Activated naive CD8-positive, alpha-beta T cell treated with anti-CD3 and anti-CD28 coated beads, Interleukin-2, amount 50 U/mL, for 16 hours (primary cell): ENCODE data around the gene GAPDH.
"Not testable (repeated sequence)": the region's sequence is repeated elsewhere in the genome, so short reads cannot be mapped to it uniquely, and the experiment has no call there.

Source experiments
- DNase-seq: peaks from one replicate; pipeline ENCODE4 v3.0.0-alpha.2; 2020; ENCODE audit warnings: low read depth, low spot score

GAPDH gene

GRCh38 chr12:6546016-6546415 is 11.7 kb downstream of the GAPDH start:
- DNase-seq: no peak

DNA sequence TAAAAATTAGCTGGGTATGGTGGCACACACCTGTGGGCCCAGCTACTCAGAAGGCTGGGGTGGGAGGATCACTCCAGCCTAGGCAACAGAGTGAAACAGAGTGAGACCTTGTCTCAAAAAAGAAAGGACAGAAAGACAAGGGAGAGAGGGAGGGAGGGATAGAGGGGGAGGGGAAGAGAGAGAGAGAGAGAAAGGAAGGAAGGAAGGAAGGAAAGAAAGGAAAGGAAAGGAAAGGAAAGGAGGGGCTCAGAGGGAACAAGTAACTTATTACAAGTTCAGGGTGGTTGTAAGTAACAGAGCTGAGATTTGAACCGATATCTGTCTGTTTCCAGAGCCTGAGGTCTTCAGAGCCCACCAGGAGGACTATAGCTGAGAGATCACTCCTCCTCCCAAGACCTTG is 13.2 kb downstream of the GAPDH start:
- no peak for DNase-seq

- DNase-seq: no peak
Measured at GRCh38 chr12:6547987-6548386, 13.7 kb downstream of the GAPDH start.

- DNase-seq: no peak
Measured at GRCh38 chr12:6548556-6548955, 14.2 kb downstream of the GAPDH start.

DNA sequence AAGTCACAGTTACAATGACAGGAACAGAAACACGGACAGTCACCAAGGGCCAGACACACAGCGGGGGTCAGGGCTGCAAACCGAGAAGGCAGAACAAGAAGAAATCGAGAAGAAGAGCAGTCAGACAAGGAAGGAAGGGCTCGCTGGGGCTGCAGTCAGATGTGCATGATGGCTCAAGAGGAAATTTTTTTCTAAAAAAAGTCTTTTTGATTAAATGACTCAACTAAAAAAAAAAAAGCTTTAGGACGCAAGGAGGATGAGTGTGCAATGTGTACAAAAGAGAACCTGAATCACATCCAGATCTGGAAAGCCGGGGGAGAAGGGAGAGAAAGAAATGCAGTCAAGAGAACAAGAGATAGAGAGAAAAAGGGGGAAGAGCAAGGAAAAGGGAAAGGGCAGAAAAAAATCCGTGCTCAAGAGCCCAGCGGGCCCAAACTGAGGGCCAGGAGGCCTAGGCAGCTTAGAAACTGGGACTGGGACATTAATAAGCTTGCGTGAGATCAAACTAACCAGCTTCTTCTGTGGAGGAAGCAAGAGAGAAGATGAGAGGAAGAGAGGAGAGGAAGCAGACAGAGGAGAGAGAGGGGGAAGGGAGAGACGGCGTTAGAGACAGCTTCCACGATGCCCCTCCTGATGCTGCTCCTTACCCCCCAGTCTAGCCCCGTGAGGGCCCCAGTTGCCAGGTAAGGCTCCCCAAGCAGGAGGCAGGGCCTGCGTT is 14.8 kb downstream of the GAPDH start:
- no peak for DNase-seq

GRCh38 chr12:6549684-6550151 is 15.4 kb downstream of the GAPDH start:
- DNase-seq: no peak

DNA sequence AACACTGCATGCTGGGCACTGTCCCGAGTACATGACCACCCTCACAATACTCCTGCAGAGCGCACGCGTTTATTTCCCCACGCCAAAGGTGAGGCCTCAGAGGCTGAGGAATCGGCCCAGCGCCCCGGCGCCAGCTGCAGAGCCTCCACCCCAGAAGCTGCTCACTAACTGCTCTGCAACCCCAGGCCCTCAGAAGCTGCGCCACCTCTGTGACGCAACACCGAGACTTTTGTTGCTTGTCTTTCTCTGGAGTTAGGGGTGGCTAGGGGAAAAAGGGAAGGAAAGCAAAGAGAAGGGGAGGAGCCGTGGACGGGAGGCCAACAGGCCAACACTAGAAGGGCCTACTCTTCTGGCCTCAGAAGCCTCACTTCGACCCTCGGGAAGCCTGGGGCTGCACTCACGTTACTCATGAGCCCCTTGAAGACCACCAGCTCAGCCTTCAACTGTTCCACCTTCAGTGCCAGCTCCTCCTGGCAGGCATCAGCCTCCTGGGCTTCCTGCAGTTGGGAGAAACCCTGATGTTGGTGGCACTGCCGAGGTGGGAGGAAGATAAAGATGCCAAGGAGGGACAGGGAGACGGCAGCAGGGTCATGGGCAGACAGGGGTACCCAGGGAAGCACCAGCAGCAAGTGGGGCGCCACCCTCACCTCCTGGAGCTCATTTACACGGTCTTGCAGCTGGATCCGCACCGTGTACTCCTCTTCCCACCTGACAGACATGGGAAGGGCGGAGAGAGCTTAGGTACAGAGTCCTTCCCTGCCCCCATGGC is 16.2 kb downstream of the GAPDH start:
- DNase-seq: no peak

- DNase-seq: no peak
Measured at GRCh38 chr12:6551063-6551461, 16.7 kb downstream of the GAPDH start.

DNA sequence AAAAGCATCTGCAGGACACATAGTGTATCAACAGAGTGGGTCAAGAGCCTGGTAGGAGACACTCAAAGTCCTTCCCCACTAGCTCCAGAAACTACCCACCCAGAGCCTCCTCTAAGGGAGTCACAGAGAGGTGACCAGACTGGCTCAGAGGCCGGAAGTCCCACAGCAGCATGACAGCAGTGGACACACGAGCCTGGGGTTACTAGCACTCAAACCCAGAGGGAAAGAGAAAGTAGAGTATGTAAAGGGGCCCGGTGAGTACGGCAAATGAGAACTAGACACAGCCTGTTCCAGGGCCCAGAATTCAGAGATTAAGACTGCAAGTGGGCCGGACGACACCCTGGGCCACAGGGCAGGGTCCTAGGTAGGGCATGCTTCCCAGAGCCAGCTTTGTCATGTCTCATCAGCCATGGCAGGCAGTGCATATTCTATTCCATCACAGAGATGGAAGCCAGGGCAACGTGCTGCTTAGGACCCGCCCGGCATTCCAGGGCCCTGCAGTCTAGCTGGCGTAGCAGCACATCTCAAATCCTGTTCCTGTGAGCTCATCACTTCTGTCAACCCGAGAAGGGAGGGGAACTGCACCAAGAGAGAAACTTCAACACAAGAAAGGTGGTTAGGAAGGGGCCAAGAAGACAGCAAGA is 17.3 kb downstream of the GAPDH start:
- DNase-seq: no peak

- no peak for DNase-seq
Measured at GRCh38 chr12:6552140-6552551, 17.8 kb downstream of the GAPDH start.

GRCh38 chr12:6553051-6553868 is 18.9 kb downstream of the GAPDH start:
- no peak for DNase-seq

GRCh38 chr12:6554168-6555017 is 20.1 kb downstream of the GAPDH start:
- peak; percentile 42 for DNase-seq

- no peak for DNase-seq
Measured at GRCh38 chr12:6555018-6555691, 20.8 kb downstream of the GAPDH start.

DNA sequence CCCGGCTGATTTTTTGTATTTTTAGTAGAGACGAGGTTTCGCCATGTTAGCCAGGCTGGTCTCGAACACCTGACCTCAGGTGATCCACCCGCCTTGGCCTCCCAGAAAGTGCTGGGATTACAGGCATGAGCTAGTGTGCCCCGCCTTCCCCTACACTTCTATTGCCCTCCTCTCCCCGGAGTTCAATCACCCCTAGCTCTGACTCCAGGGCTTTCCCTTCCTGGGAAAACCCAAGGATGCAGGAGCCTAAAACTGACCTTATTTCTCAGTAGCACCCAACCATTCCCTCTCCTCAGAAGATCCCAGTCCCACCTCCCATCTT is 22.1 kb downstream of the GAPDH start:
- not testable (repeated sequence) for DNase-seq

DNA sequence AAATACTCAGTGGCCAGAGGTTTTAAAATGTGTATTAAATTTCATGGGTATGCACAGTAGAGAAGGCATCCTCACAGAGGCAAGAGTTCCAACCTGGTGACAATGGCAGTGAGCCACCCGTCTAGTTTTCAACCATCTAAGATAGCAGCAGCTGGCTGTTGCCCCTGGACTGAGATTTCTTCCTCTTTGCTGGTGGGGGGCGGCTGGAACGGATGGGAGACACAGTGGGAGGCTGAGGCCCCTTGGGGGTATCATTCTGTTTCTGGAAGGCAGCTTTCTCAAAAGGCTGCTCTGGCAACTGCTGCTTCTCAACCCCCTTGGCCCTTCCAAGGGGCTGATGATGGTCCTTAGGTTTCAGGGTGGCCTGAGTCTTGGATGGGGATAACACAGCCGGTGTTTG is 22.5 kb downstream of the GAPDH start:
- no peak for DNase-seq

- not testable (repeated sequence) for DNase-seq
Measured at GRCh38 chr12:6558014-6558760, 23.9 kb downstream of the GAPDH start.

GRCh38 chr12:6559500-6559899 is 25.2 kb downstream of the GAPDH start:
- no peak for DNase-seq

- DNase-seq: no peak
Measured at GRCh38 chr12:6560501-6561205, 26.3 kb downstream of the GAPDH start.

DNA sequence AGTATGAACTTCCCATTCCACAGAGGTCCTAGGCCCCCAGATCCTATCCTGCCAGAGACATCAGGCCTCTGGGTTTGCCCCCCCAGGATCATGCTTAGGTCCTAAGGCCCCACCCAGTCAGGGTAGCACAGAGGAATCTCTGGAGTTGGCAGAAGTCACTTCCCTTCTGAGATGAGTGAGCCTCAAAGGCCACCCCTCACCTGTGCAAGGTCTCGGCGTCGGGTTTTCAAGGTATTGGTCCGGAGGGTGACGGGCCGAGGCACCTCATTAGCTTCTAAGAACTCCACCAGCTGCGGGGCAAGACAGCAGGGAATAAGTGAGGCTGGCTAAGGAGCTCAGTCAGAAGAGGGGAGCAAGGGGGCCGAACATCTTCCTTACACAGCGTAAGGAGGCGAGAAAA is 28.6 kb downstream of the GAPDH start:
- no peak for DNase-seq
